Thyroid gland (tissue), 4 donors: ENCODE measurements around the gene CSK. TPM values are rescaled to one million over a fixed set of nuclear protein-coding genes. Genes with fewer than 3 reads are reported as not detected.

ENCODE experiments used
- DNase-seq, 2 donors: peaks; one replicate each; pipeline ENCODE4 v3.0.0-alpha.2; 2019
- H3K27ac ChIP-seq, 3 donors: fragments of 200-600 bp; sonication (generic); 1 replicate in 2 of 3; 2 replicates in 1 of 3; pipeline ENCODE4 v1.5.1; 2016 to 2019; ENCODE audit warnings: mild to moderate bottlenecking in 1 of 3, moderate library complexity in 1 of 3
- H3K27me3 ChIP-seq: fragments of 200-600 bp; sonication (generic); one replicate; pipeline ENCODE4 v1.5.1; 2019
- H3K36me3 ChIP-seq, 2 donors: fragments of 200-600 bp; sonication (generic); one replicate each; pipeline ENCODE4 v1.5.1; 2016 to 2019
- H3K4me1 ChIP-seq, 2 donors: fragments of 200-600 bp; sonication (generic); one replicate each; pipeline ENCODE4 v1.5.1; 2017 to 2019
- H3K4me3 ChIP-seq, 3 donors: fragments of 200-600 bp; sonication (generic); replicated peaks in 1 of 3; 1 replicate in 2 of 3; 2 replicates in 1 of 3; pipeline ENCODE4 v1.5.1; 2016; ENCODE audit warnings: mild to moderate bottlenecking in 1 of 3
- H3K9me3 ChIP-seq: fragments of 200-600 bp; sonication (generic); one replicate; pipeline ENCODE4 v1.5.1; 2017
- POLR2A ChIP-seq, 2 donors: fragments of 450-650 bp; IDR thresholded peaks; one replicate each; pipeline ENCODE4 v1.6.1; 2017; ENCODE audit warnings: antibody characterized with exemption in 2 of 2, mild to moderate bottlenecking in 2 of 2, moderate library complexity in 1 of 2
- WGBS, 2 donors: methylation state at CpG; one replicate each; pipeline ENCODE4 v1.1.5; 2017; 5-methylcytosine and 5-hydroxymethylcytosine counted together
- intact Hi-C: fragments of 100-400 bp; cut with DNase I; formaldehyde crosslinking; loops from one replicate; pipeline ENCODE4 v1.15.1; 2023
- total RNA-seq, 4 donors: library from RNA; depleted of rRNA; stranded (reverse); fragments of >200 nt; gene quantifications; one replicate each; pipeline ENCODE4 v1.2.3, GENCODE V29; 2016
- TF ChIP-seq, protein P1 (sequence below), 6 experiments: fragments of 200-600 bp in 3 of 6; fragments of 450-650 bp in 3 of 6; sonication (generic) in 3 of 6; IDR thresholded peaks; one replicate each; pipeline ENCODE4 v1.5.1; 2016 to 2019; ENCODE audit warnings: antibody characterized with exemption in 6 of 6, mild to moderate bottlenecking in 2 of 6, inconsistent platforms in 1 of 6, moderate library complexity in 1 of 6

The CSK gene
- total RNA-seq, 4 donors from 2014 or later: 18.2 to 24.3 (median 20.3) TPM

DNA sequence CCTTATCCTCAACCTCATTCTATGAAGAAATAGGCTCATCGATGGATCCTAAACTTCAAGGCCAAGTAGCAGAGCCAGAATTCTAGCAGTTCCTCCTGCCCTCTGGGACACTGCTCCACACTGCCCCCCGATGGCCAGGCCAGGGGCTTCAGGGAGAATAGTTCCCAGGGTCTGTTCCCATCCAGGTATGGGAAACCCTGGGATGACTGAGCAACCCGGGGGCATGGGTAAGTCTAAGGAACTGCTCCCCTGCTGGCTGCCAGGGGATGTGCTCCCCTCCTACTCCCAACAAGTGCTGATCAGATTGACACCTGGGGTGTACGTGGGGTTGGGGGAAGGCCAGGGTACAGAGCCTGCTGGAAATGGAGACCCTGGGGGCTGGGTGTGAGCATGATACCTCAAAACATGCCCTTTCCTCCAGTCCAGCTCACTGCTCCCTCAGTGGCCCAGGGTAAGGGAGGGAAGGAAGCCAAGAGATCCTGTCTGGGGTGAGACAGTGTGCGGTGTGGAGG is 53.5 kb downstream of the CSK start:
- TF ChIP-seq, protein P1, sequence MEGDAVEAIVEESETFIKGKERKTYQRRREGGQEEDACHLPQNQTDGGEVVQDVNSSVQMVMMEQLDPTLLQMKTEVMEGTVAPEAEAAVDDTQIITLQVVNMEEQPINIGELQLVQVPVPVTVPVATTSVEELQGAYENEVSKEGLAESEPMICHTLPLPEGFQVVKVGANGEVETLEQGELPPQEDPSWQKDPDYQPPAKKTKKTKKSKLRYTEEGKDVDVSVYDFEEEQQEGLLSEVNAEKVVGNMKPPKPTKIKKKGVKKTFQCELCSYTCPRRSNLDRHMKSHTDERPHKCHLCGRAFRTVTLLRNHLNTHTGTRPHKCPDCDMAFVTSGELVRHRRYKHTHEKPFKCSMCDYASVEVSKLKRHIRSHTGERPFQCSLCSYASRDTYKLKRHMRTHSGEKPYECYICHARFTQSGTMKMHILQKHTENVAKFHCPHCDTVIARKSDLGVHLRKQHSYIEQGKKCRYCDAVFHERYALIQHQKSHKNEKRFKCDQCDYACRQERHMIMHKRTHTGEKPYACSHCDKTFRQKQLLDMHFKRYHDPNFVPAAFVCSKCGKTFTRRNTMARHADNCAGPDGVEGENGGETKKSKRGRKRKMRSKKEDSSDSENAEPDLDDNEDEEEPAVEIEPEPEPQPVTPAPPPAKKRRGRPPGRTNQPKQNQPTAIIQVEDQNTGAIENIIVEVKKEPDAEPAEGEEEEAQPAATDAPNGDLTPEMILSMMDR (IDR thresholded peaks at IDR 0.05): peak; percentile 32 to 75 (median 59)
- no peak for TF ChIP-seq POLR2A (IDR thresholded peaks at IDR 0.05)
- DNase-seq: peak; percentile 58 to 65
- no peak overlapping the region for H3K27ac ChIP-seq
- intact Hi-C loops: loop anchor here (5.0 to 10.0 kb wide), 2 partner anchors 63 to 109 kb away; no protein-coding TSS in a partner anchor
- H3K4me3 ChIP-seq: no peak overlapping the region
- H3K9me3 ChIP-seq: no peaks in the 10 kb centered on the region
- H3K36me3 ChIP-seq: peaks cover 0 to 3% of the 10 kb centered on the region in 2 donors
- H3K27me3 ChIP-seq: no peaks in the 10 kb centered on the region
- no peaks in the 10 kb centered on the region for H3K4me1 ChIP-seq
- WGBS, 2 donors: 30 to 52% methylated on average over 4 of the region's 5 CpGs

DNA sequence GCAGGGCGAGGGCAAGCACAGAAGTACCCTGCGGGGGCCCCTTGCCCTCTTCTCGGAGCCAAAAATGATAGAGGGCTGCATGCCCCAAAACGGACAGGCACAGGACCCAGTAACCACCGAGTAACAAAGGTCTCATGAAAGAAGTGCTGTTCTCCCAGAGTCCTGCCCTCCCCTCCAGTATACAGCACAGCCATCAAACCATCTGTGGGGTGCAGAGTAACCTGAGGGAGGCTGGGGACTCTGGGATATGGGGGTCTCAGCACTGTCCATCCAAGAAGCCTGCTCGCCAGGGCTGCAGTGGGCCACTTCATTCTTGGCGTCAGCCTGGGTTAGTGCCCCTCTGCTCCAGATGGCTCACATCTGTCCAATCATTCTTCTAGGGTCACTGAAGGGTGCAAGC is 55.0 kb downstream of the CSK start:
- TF ChIP-seq, protein P1 (IDR thresholded peaks at IDR 0.05): no peak
- no peak for TF ChIP-seq POLR2A (IDR thresholded peaks at IDR 0.05)
- H3K27me3 ChIP-seq: no peaks in the 10 kb centered on the region
- WGBS, 2 donors: 97 to 99% methylated on average over 7 of the region's 7 CpGs
- no peaks in the 10 kb centered on the region for H3K9me3 ChIP-seq
- H3K4me3 ChIP-seq: no peak overlapping the region
- intact Hi-C loops: loop anchor here (5.0 to 10.0 kb wide), 2 partner anchors 65 to 108 kb away; no protein-coding TSS in a partner anchor
- peaks cover 0 to 3% of the 10 kb centered on the region in 2 donors for H3K36me3 ChIP-seq
- peaks cover 9 to 10% of the 10 kb centered on the region in 2 donors for H3K4me1 ChIP-seq
- no peak for DNase-seq
- H3K27ac ChIP-seq: no peak overlapping the region

DNA sequence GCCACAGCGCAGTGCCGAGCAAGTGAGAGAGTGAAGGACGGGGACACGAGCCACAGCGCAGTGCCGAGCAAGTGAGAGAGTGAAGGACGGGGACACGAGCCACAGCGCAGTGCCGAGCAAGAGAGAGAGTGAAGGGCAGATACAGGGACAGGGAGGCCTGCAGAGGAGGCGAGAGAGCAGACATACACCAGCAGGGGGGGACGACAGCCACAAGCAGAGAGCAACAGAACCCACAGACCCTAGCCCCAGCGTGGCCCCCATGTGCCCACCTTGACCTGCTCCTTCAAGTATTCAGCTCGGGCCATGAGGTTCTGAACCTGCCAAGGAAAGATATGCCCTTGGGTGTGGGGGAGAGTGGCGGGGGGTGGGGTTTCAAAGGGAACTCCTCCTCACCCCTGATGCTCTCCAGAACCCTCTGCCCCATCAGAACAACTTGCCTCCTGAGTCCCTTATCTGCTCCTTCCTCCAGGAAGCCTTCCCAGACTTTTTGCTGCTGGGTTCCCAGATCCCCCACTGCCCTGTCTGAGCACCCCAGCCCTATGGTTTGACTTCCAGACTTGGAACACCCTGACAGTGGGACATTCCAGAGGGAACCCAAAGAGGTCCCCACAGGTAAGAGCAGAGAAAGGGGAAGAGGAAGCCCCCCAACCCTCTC is 55.7 kb downstream of the CSK start:
- Histone ChIP-seq H3K4me1 (peaks cover 15% of the 10 kb centered on the region in 2 donors), H3K27ac (no peak overlapping the region), H3K36me3 (peaks cover 0 to 3% of the 10 kb centered on the region in 2 donors), H3K27me3 (no peaks in the 10 kb centered on the region), H3K9me3 (no peaks in the 10 kb centered on the region), H3K4me3 (no peak overlapping the region)
- no peak for TF ChIP-seq POLR2A (IDR thresholded peaks at IDR 0.05)
- TF ChIP-seq, protein P1 (IDR thresholded peaks at IDR 0.05): no peak
- intact Hi-C loops: loop anchor here (5.0 to 10.0 kb wide), 2 partner anchors 65 to 107 kb away; no protein-coding TSS in a partner anchor
- no peak for DNase-seq
- WGBS, 2 donors: 82 to 86% methylated on average over 13 to 15 of the region's 15 CpGs

DNA sequence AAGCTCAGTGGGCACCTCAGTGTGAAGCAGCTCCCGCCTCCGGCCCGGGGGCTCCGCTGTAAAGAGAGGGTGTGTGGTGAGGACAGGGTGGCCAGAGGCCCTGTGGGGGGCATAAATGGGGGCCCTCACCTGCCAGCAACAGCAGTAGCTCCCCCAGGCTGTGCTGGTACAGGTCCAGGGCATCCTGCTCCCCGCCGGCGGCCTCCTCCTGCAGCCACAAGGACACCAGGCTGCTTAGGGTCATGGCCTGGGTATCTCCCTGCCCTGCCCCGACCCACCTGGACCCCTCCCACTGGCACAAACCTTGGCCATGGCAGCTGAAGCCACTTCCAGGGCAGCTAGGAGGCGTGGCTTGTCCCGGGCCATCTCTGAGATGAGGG is 56.2 kb downstream of the CSK start:
- Histone ChIP-seq H3K9me3 (no peaks in the 10 kb centered on the region), H3K27me3 (no peaks in the 10 kb centered on the region), H3K4me1 (peaks cover 15% of the 10 kb centered on the region in 2 donors), H3K4me3 (no peak overlapping the region), H3K36me3 (peaks cover 0 to 3% of the 10 kb centered on the region in 2 donors), H3K27ac (no peak overlapping the region)
- 90 to 100% methylated on average over 1 to 5 of the region's 10 CpGs for WGBS, 2 donors
- TF ChIP-seq, protein P1 (IDR thresholded peaks at IDR 0.05): no peak
- no peak for TF ChIP-seq POLR2A (IDR thresholded peaks at IDR 0.05)
- intact Hi-C loops: loop anchor here (5.0 to 10.0 kb wide), 2 partner anchors 66 to 107 kb away; no protein-coding TSS in a partner anchor
- no peak for DNase-seq
